Measurements from ENCODE around the gene SS18. TPM values are rescaled to one million over a fixed set of nuclear protein-coding genes. Genes with fewer than 3 reads are reported as not detected.

The SS18 gene
- total and polyA plus RNA-seq, 4 donors, result 16.3 to 74.7 (median 34.5) TPM

- Histone ChIP-seq H3K27me3 (ENCODE audit: control insufficient read depth in 4 of 4, insufficient read depth in 4 of 4, low read length in 3 of 4) (no peaks in the 10 kb centered on the region), H3K36me3 (ENCODE audit: control insufficient read depth in 4 of 4, insufficient read depth in 3 of 4, low read depth in 1 of 4, low read length in 3 of 4) (peaks cover 0 to 4% (median 2%) of the 10 kb centered on the region in 4 donors), H3K9me3 (ENCODE audit: control insufficient read depth in 4 of 4, low read length in 3 of 4) (no peaks in the 10 kb centered on the region), H3K4me1 (ENCODE audit: control insufficient read depth in 4 of 4, insufficient read depth in 4 of 4, low read length in 3 of 4) (no peaks in the 10 kb centered on the region), H3K27ac (ENCODE audit: low read depth in 1 of 2, low read length in 2 of 2) (no peak overlapping the region), H3K9ac (ENCODE audit: low read depth in 1 of 2, low read length in 2 of 2) (no peak overlapping the region), H3K4me3 (ENCODE audit: low read depth in 1 of 3, low read length in 3 of 3) (no peak overlapping the region)
- 98% methylated on average over 3 of the region's 3 CpGs for WGBS
- DNase-seq (ENCODE audit: low spot score), result no peak
- TF ChIP-seq FOXA1 (IDR thresholded peaks at IDR 0.05), result no peak
- TF ChIP-seq MAX (IDR thresholded peaks at IDR 0.05), result no peak
- no peak for TF ChIP-seq REST (IDR thresholded peaks at IDR 0.05)
- no peak for TF ChIP-seq HNF4G (IDR thresholded peaks at IDR 0.05)
- TF ChIP-seq ATF3 (IDR thresholded peaks at IDR 0.05), result no peak
- no peak for TF ChIP-seq TAF1 (conservative IDR thresholded peaks at IDR 0.05)
- no peak for TF ChIP-seq GABPA (IDR thresholded peaks at IDR 0.05 in 1 of 2, conservative IDR thresholded peaks at IDR 0.05 in 1 of 2)
- no peak for TF ChIP-seq CTCF (IDR thresholded peaks at IDR 0.05; ENCODE audit: low read depth, low read length, missing input control)
Measured at GRCh38 chr18:26044807-26045206, 45.6 kb downstream of the SS18 start.

- no peak overlapping the region for H3K27ac ChIP-seq (ENCODE audit: low read depth in 1 of 2, low read length in 2 of 2)
- H3K4me3 ChIP-seq (ENCODE audit: low read depth in 1 of 3, low read length in 3 of 3), result no peak overlapping the region
- H3K4me1 ChIP-seq (ENCODE audit: control insufficient read depth in 4 of 4, insufficient read depth in 4 of 4, low read length in 3 of 4), result peaks cover 0 to 5% (median under 1%) of the 10 kb centered on the region in 4 donors
- DNase-seq (ENCODE audit: low spot score), result no peak
- H3K36me3 ChIP-seq (ENCODE audit: control insufficient read depth in 4 of 4, insufficient read depth in 3 of 4, low read depth in 1 of 4, low read length in 3 of 4), result peaks cover 1 to 10% (median 7%) of the 10 kb centered on the region in 4 donors
- no peaks in the 10 kb centered on the region for H3K9me3 ChIP-seq (ENCODE audit: control insufficient read depth in 4 of 4, low read length in 3 of 4)
- H3K9ac ChIP-seq (ENCODE audit: low read depth in 1 of 2, low read length in 2 of 2), result no peak overlapping the region
- no peaks in the 10 kb centered on the region for H3K27me3 ChIP-seq (ENCODE audit: control insufficient read depth in 4 of 4, insufficient read depth in 4 of 4, low read length in 3 of 4)
- WGBS, result 86% methylated on average over 1 of the region's 1 CpG
- TF ChIP-seq HNF4G (IDR thresholded peaks at IDR 0.05) (no peak), SP1 (IDR thresholded peaks at IDR 0.05) (no peak), ZBTB33 (IDR thresholded peaks at IDR 0.05) (no peak), TAF1 (conservative IDR thresholded peaks at IDR 0.05) (no peak), RXRA (IDR thresholded peaks at IDR 0.05) (no peak), JUND (IDR thresholded peaks at IDR 0.05) (no peak), REST (IDR thresholded peaks at IDR 0.05) (no peak), RAD21 (IDR thresholded peaks at IDR 0.05) (no peak), EGR1 (IDR thresholded peaks at IDR 0.05; ENCODE audit: low read depth in 2 of 2) (no peak), GABPA (IDR thresholded peaks at IDR 0.05 in 1 of 2, conservative IDR thresholded peaks at IDR 0.05 in 1 of 2) (no peak), YY1 (IDR thresholded peaks at IDR 0.05) (no peak)
Measured at GRCh38 chr18:26040051-26040656, 50.3 kb downstream of the SS18 start.
